GM08714 (cell line): ENCODE results near the gene COL11A2.

Experiments used
- H3K4me3 ChIP-seq: fragments of 200-500 bp; sonication (Bioruptor generic); 2 replicates; pipeline ENCODE4 v1.5.1; 2014; ENCODE audit warnings: mild to moderate bottlenecking, low read length, inconsistent platforms
- ZNF274 ChIP-seq: IDR thresholded peaks from 2 replicates; pipeline ENCODE4 v1.6.1; 2012; ENCODE audit warnings: mild to moderate bottlenecking, low read depth, low read length

The COL11A2 gene

DNA sequence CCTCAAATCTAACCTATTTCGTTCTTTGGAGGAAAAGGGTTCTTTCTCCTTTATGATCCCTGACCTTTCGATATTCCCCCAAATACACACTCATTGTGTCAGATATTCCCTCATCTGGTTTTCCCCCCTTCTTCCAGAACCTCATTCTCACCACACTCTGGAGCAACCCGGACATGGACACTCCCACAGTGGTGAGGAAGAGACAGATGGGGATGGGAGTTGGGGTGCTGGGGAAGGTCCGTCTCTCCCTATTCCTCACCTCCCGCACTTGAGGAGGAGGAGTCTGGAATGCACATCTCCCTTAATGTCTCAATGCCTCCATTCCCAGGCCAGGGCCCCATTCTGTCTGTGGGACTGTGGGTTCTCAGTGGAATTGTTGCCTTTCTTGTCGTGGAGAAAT, 9.7 kb upstream of the COL11A2 start:
- TF ChIP-seq ZNF274, result no peak
- peak overlapping the region; percentile 91 for H3K4me3 ChIP-seq

DNA sequence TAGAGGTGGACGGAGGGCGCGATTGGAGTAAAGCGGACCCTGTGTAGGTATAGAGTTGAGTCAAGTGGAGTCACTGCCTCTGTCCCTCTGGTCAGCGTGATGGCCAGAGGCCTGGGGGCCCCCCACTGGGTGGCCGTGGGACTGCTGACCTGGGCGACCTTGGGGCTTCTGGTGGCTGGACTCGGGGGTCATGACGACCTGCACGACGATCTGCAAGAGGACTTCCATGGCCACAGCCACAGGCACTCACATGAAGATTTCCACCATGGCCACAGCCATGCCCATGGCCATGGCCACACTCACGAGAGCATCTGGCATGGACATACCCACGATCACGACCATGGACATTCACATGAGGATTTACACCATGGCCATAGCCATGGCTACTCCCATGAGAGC, 8.9 kb upstream of the COL11A2 start:
- no peak for TF ChIP-seq ZNF274
- H3K4me3 ChIP-seq, result peak overlapping the region; percentile 91

DNA sequence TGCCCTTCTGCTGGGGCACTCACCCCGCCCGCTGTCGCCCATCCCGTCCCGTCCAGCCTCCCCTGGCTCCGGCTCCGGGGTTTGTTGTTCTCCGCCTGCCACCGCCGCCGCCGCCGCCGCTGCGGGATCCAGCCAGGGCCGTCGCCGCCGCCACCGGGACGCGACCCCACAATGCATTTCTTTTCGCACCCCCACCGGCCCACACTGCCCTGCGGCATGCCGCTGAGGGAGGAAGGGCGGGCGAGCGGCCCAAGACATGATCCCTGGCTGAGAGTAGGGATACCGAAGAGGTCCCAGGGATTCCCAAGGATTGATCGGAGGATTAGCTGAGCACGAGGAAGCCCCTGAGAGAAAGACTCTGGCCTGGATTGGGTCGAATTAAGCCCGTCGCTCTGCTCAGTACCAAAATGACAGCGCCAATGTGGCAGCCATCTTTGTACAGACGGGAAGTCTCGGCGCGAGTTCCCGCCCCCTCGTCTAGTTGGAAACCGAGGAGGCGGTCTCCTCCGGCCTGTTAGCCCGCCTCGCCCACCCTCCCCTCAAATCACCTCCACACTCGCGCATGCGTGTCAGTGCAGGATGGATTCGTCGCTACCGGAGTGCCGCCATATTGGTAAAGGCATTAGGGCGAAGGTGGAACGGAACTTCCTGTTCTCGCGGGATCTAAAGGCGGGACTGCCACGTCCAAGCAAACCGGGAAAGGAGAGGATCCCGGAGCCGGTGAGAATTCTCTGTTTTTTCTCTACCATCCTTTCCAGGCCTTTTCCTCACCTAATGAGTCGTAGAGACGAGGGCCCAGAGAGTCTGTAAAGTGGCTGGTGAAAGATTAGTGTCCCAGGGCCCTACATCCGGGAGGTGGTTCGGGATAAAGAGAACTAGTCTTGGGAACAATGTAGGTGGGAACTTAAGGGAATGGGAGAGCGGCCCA, 8.2 kb upstream of the COL11A2 start, which contains the start of the genes RXRB and SLC39A7:
Gene RXRB (minus strand): TSS at position 447 of the 928 bp plus-strand sequence. CDS start 189 bp downstream, at position 258.
Gene SLC39A7 (plus strand): TSS at position 649 of the 928 bp plus-strand sequence. CDS start 379 bp downstream, outside the sequence.
- H3K4me3 ChIP-seq, result peak within 1 kb of the TSS; percentile 91
- TF ChIP-seq ZNF274, result no peak

DNA sequence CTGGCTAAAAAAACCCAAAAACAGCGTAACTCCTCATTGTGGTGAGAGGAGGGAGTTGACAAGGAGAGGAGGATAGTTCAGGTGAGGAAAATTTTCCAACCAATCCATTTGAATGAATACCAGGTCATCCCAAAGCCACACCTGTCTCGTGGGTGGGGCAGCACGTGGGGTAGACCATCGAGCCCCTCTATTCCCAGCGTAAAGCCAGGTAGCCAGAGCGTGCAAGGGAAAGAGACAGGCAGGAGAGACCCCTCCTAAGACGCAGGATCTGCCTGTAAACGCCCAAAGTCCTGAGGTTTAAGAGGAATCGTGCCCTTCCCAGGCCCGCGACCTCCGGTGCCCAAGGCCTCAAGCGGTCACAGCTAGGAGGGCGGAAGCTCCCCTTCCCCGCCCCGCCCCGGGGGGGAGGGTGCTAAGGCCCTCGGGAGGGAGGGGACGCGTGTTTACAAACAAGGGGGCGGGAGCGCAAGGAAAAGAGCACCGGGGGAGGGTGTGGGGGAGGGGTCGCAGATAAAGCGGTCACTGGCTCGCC, 7.5 kb upstream of the COL11A2 start:
- H3K4me3 ChIP-seq, result peak overlapping the region; percentile 91
- no peak for TF ChIP-seq ZNF274

DNA sequence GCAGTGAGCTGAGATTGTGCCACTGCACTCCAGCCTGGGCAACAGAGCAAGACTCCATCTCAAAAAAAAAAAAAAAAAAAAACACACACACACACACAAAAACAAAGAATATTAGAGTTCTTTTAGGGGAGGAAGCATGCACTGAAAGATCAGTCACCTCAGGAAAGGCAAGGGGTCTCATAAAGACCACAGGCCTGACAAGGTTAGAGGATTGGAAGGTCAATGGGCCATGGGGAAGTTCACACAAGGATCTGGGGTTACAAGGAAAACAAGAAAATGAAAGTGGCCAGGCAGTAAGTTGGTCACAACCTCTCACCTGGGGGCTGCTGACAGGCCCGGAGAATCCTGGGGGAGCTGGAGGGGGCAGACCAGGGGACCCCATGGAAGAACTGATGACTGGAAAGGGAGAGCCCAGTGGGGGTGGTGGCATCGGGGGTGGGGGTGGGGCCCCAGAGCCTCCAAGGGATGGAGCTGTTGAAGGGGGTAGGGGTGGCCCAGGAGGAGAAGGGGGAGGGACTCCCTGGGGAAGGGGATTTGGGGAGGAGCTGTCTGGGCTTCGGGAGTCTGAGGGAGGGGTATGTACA, 6.7 kb upstream of the COL11A2 start:
- TF ChIP-seq ZNF274, result no peak
- peak overlapping the region; percentile 91; the same call in 1 of the 2 replicates for H3K4me3 ChIP-seq

DNA sequence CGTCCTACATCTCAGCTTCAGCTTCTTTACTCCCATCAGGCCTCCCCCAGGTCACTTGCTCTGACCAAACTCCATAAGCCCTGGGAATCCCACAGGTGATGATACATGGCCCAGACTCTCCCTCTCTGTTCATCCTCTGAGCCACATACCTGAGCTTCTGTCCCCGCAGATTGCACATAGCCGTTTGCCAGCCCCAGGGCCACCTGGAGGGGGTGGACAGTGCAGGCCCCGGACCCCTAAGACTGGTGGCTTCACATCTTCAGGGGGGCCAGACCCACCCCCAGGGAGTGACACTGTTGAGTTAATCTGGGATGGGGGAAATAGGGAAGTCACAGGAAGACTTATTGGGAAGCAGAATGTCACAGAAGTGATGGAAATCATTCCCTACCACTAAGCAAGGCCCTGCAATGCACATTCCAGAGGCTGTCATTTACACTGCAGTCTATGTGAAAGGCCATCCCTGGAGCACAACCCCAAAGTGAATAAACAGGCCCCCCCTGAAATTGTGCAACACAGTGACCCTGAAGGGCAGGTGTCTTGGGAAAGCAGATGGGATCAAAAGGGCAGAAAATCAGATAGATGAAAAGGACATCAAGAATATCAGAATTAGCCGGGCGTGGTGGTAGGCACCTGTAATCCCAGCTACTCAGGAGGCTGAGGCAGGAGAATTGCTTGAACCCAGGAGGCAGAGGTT, 6.0 kb upstream of the COL11A2 start:
- no peak overlapping the region for H3K4me3 ChIP-seq
- TF ChIP-seq ZNF274, result no peak

DNA sequence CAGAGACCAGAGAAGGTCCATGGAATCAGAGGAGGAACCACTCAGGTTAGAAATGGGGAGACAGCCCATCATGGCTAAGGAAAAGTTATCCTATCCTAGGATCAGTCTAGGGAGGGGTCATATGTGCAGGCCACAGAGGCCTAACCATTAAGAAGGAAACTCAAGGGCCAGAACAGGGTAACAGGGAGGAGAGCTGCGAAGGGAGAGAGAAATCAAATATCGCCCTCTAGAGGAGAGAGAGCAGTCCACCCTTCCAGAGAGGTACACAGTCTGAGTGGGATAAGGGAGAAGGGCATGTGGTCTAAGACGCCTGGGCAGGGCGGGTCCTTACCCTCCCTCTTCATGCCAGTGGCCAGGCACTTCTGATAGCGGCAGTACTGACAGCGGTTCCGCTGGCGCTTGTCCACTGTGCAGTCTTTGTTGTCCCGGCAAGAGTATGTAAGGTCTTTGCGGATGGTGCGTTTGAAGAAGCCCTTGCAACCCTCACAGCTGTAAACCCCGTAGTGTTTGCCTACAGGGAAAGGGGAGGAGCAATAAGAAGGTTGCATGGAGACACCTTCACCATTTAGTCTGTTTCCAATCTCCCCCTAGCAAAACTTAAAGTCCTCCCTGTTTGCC, 5.3 kb upstream of the COL11A2 start:
- no peak for TF ChIP-seq ZNF274
- no peak overlapping the region for H3K4me3 ChIP-seq

DNA sequence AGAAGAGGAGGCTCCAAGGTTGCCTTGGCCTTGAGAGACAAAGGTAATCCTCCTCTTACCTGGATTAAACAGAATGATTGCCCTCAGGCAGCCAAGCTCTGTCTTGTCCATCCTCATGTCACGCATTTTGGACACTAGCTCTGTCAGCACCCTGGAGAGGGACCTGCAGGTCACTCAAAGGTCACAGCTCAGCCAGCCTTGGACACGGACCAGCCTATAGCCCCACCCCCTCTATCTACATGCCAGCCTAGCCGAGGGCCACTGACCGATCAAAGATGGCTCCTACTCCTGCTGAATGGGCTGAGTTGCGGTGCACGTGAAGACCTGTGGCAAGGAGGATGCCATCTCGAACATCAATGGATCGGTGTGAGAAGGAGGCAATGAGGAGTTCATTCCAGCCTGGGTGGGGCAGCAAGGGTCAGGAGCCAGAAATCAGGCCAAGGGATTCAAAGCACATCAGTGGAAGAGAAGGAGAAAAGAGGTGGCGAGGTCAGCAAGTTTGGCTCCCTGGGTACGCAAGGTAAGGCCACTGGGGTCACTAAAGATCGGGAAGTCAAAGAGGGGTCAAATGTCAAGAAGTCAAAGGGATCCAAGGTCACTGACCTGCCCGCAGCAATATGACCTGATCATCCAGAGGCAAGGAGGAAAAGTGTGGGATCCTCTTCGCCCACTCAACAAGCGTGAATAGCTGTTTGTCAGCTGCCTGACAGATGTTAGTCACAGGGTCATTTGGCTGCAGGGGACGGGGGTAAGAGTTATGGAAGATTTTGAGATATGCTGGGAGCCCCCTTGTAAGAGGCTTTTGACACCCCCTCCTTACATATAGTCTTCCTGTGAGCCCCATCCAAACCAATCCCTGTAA, 3.3 kb upstream of the COL11A2 start:
- H3K4me3 ChIP-seq, result no peak overlapping the region
- no peak for TF ChIP-seq ZNF274

DNA sequence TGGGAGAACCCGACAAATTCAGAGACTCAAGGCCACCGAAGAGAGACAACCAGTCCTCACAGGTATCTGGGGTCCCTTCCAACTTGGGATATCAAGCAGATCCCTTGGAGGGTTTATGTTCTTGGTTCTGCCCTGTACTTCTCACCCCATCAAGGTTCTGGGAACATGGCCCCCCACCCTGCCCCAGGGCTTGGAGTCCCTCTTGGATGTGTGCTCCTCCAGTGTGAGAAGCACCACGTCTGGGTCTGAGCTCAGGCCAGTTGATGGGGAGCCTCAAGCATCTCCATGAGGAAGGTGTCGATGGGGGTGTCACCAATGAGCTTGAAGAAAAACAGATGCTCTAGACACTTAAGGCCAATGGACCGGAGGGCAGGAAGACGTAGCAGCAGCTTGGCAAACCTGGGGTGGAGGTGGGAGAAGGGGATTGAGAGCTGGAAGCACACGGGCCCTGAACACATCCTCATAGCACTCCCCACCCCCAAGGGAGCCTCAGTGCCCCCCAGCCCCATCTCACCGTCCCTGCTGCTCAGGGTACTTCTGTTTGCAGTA, 2.2 kb upstream of the COL11A2 start:
- TF ChIP-seq ZNF274, result no peak
- no peak overlapping the region for H3K4me3 ChIP-seq

DNA sequence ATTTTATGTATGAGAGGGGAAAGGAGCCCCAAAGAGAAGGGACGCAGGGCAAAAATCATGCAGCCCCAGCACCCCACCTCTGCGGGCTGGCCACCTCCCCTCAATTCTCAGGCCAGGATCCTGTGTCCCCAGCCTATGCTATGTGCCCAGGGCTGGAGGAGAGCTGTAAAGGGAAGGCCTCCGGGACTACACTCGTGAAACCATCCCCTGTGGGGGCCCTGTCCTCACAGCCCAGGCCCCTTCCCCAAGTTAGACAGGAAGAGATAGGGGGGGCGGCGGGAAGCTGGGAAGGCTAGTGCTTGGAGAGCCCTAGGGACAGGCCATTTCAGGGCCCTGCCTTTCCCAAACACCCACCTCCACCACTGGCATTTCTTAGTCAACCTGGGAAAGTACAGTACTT, 1.4 kb upstream of the COL11A2 start:
- H3K4me3 ChIP-seq, result no peak overlapping the region
- no peak for TF ChIP-seq ZNF274

DNA sequence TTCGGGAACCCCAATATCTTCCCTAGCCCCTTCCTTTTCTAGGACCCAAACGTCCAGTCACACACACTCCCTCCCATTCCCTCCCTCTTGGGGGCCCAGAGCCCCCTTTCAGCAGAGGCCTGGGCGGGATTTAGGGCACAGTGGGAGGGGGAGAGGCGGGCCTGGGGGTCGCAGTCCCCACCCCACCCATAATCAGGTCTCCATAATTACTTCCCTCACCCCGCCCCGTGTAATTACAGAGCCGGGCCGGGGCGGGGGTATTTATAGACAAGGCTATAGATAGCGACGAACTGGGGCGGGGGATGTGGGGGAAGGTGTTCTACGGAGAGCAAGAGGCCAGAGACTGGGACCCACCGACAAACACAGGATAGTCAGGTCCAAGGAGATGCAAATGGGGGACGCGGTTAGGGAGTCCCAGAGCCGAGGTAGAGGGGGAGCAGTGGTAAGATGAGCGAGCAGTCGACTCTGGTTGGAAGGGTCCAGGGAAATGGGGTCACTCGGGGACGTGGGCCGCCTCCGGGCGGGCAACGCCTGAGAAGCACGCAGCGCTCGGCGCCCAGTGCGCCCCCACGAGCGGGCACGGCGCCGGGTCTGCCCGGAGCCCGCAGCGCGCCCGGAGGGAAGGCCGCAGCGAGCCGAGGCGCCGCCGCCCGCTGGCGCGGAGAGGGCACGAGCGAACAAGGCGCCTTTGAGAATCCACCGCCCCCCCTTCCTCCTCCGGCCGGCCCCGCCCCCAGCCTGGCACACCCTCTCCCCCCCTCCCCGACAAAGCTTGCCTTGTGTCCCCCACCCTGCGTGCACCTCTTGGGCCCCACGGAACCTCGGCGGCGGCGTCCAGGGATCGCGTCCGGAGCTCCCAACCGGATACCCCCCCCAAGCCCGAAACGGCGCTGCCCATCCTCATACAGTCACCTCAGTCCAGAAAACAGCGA, 670 bp upstream of the COL11A2 start:
- TF ChIP-seq ZNF274, result no peak
- no peak overlapping the region; the same call in 1 of the 2 replicates for H3K4me3 ChIP-seq

DNA sequence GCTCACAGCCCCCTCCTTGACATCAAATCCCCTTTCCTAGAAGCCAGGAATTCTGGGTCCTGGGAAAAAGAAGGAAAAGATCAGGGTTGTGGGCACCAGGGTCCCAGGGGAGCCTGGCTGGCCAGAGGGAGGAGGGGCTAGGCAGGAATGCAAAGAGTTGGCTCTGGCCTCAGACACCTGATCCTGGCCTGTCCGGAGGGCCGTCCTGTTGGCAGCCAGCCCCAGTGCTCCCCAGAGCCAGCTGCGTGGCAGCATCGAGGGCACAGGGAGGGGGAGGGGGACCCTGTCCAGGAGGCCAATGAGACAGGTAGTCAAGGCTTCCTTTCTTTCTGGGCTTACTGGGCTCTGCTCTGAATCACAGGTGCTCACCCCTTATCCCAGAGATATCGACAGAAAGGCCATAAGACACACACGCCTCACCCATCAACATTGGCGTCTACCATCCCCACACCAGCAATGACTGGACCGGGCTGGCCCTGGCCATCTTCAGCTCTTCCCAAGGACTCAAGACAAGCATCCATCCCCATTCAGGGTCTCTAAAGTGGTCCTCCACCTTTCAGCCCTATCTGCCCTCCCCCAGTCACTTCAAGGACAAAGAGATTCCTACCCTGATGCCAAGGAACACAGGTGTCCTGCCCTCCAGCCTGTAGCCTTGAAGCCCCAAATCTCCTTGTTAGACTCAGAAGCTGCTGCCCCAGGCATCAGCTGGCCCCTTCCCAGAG, 723 bp downstream of the COL11A2 start:
- TF ChIP-seq ZNF274, result no peak
- H3K4me3 ChIP-seq, result no peak overlapping the region
